Measurements from ENCODE around the gene LSM7. TPM values are rescaled to one million over a fixed set of nuclear protein-coding genes. Genes with fewer than 3 reads are reported as not detected.

LSM7 gene
- total RNA-seq, 6 experiments from 2014 or later = 92.1 to 137 (median 118) TPM

DNA sequence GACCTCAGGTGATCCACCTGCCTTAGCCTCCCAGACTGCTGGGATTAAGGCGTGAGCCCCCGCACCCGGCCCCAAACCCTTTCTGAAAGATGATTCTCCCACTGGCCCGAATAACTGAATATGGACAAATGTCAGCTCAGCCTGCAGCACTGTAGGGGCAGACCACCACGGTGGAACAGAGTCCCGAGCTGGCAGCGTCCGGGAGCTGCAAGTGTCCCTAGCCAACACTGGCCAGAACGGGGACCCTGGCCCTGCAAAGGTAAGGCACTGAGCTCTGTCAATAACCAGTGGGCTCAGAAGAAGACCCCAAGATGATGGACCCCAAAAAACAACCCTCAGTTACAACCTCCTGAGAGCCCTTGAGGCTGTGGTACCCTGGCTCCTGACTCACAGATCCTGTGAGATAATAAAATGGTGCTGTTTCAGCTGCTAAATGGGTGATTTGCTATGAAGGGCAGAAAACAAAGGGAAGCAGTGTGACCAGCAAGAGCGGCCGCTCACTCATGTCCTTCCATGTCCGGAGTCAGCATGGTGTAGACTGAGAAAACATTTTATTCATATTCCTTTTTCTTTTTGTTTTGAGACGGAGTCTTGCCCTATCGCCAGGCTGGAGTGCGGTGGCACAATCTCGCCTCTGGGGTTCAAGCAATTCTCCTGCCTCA lies 1.6 kb downstream of the LSM7 start:
- H3K4me1 Mint-ChIP-seq (ENCODE audit: low read depth) = peaks cover 36% of the 10 kb centered on the region
- TF ChIP-seq, protein P1, sequence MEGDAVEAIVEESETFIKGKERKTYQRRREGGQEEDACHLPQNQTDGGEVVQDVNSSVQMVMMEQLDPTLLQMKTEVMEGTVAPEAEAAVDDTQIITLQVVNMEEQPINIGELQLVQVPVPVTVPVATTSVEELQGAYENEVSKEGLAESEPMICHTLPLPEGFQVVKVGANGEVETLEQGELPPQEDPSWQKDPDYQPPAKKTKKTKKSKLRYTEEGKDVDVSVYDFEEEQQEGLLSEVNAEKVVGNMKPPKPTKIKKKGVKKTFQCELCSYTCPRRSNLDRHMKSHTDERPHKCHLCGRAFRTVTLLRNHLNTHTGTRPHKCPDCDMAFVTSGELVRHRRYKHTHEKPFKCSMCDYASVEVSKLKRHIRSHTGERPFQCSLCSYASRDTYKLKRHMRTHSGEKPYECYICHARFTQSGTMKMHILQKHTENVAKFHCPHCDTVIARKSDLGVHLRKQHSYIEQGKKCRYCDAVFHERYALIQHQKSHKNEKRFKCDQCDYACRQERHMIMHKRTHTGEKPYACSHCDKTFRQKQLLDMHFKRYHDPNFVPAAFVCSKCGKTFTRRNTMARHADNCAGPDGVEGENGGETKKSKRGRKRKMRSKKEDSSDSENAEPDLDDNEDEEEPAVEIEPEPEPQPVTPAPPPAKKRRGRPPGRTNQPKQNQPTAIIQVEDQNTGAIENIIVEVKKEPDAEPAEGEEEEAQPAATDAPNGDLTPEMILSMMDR (IDR thresholded peaks at IDR 0.05) = no peak
- peak overlapping the region; percentile 100 for H3K4me3 Mint-ChIP-seq
- peaks cover 7% of the 10 kb centered on the region; the same call in 1 of the 2 replicates for H3K27me3 Mint-ChIP-seq (ENCODE audit: insufficient read depth)
- H3K9me3 Mint-ChIP-seq = no peaks in the 10 kb centered on the region
- peaks cover 25% of the 10 kb centered on the region for H3K36me3 Mint-ChIP-seq (ENCODE audit: low read depth)
- no peak for DNase-seq
- peak overlapping the region; percentile 99 for H3K27ac Mint-ChIP-seq

DNA sequence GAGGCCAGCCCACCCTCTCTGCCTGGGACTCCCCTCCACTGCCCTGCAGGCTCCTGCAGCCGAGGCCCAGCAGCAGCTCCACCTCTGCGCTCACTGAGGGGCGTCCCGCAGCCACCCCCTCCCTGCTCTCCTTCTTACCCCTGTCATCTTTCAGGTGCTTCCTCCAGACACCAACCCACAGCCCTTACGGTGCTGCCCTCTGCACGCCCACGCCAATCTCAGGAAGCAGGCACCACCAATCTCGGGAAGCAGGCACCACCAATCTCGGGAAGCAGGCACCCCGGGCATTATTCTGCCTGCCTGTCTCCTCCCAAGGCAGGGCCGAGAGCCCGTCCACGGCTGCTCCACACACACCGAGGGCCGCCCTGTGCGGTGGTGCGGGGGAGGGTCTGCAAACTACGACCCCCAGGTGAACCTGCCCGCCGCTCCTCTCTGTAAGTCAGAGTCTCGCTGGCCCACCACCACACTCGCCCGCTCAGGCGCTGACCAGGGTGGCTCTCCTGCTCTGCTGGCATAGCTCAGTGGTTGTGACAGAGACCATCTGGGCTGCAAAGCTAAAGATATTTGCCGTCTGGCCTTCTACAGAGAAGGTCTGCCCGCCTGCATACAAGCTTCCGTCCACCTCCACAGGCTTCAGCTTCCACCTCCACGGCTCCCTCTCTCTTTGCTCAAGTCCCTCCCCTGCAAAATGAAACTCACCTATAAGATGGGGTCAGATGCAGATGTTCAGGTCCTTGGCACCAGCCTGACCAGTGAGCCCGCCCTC lies 2.9 kb downstream of the LSM7 start:
- Mint-ChIP-seq H3K27ac (no peak overlapping the region), H3K9me3 (no peaks in the 10 kb centered on the region), H3K4me3 (no peak overlapping the region), H3K36me3 (ENCODE audit: low read depth) (peaks cover 25% of the 10 kb centered on the region), H3K27me3 (ENCODE audit: insufficient read depth) (peaks cover 7% of the 10 kb centered on the region; the same call in 1 of the 2 replicates), H3K4me1 (ENCODE audit: low read depth) (peaks cover 36% of the 10 kb centered on the region)
- no peak for DNase-seq
- TF ChIP-seq, protein P1 (IDR thresholded peaks at IDR 0.05) = no peak

- H3K27me3 Mint-ChIP-seq (ENCODE audit: insufficient read depth) = peaks cover 7% of the 10 kb centered on the region; the same call in 1 of the 2 replicates
- TF ChIP-seq, protein P1 (IDR thresholded peaks at IDR 0.05) = no peak
- H3K4me1 Mint-ChIP-seq (ENCODE audit: low read depth) = peaks cover 25% of the 10 kb centered on the region
- H3K4me3 Mint-ChIP-seq = no peak overlapping the region
- H3K9me3 Mint-ChIP-seq = no peaks in the 10 kb centered on the region
- H3K36me3 Mint-ChIP-seq (ENCODE audit: low read depth) = peaks cover 24% of the 10 kb centered on the region
- H3K27ac Mint-ChIP-seq = no peak overlapping the region
- no peak for DNase-seq
These were observed 4.0 kb downstream of the LSM7 start for GRCh38 chr19:2324220-2324948.

GRCh38 chr19:2323707-2324106 lies 4.7 kb downstream of the LSM7 start:
- H3K36me3 Mint-ChIP-seq (ENCODE audit: low read depth) = peaks cover 19% of the 10 kb centered on the region
- no peak for DNase-seq
- peaks cover 5% of the 10 kb centered on the region; the same call in 1 of the 2 replicates for H3K27me3 Mint-ChIP-seq (ENCODE audit: insufficient read depth)
- H3K27ac Mint-ChIP-seq = no peak overlapping the region
- no peak overlapping the region for H3K4me3 Mint-ChIP-seq
- H3K9me3 Mint-ChIP-seq = no peaks in the 10 kb centered on the region
- peaks cover 22% of the 10 kb centered on the region for H3K4me1 Mint-ChIP-seq (ENCODE audit: low read depth)
- TF ChIP-seq, protein P1 (IDR thresholded peaks at IDR 0.05) = no peak

- peaks cover 10% of the 10 kb centered on the region for H3K4me1 Mint-ChIP-seq (ENCODE audit: low read depth)
- TF ChIP-seq, protein P1 (IDR thresholded peaks at IDR 0.05) = no peak
- H3K9me3 Mint-ChIP-seq = no peaks in the 10 kb centered on the region
- no peak for DNase-seq
- H3K27ac Mint-ChIP-seq = no peak overlapping the region
- H3K27me3 Mint-ChIP-seq (ENCODE audit: insufficient read depth) = no peaks in the 10 kb centered on the region; the same call in 1 of the 2 replicates
- no peak overlapping the region for H3K4me3 Mint-ChIP-seq
- peaks cover 6% of the 10 kb centered on the region for H3K36me3 Mint-ChIP-seq (ENCODE audit: low read depth)
These were observed 6.7 kb downstream of the LSM7 start for GRCh38 chr19:2321565-2322283.
